GM19438 (cell line): Measurements from ENCODE around the gene AURKAIP1.

Experiments used
- ATAC-seq: cut with Tn5 transposase; IDR thresholded peaks from one replicate; pipeline ENCODE4 v1.9.1; 2021; ENCODE audit warnings: low read depth; ENCODE audit not compliant: unreplicated experiment

The AURKAIP1 gene

GRCh38 chr1:1361982-1362423 lies 13.0 kb downstream of the AURKAIP1 start:
- ATAC-seq = no peak

- no peak for ATAC-seq
Measured at GRCh38 chr1:1361233-1361981, 13.6 kb downstream of the AURKAIP1 start.

GRCh38 chr1:1360506-1361169 lies 14.4 kb downstream of the AURKAIP1 start:
- ATAC-seq = no peak

GRCh38 chr1:1359664-1360468 lies 15.1 kb downstream of the AURKAIP1 start:
- ATAC-seq = no peak

- no peak for ATAC-seq
Measured at GRCh38 chr1:1359308-1359663, 15.7 kb downstream of the AURKAIP1 start.

- no peak for ATAC-seq
Measured at GRCh38 chr1:1358433-1359271, 16.4 kb downstream of the AURKAIP1 start, which contains the start of gene MXRA8. Gene MXRA8, minus strand, starts transcription at chr1:1358555. Its CDS starts 51 bp downstream, at chr1:1358504.

GRCh38 chr1:1357871-1358432 lies 17.1 kb downstream of the AURKAIP1 start:
- no peak for ATAC-seq

- no peak for ATAC-seq
Measured at GRCh38 chr1:1356796-1357401, 18.1 kb downstream of the AURKAIP1 start.

GRCh38 chr1:1356166-1356795 lies 18.7 kb downstream of the AURKAIP1 start:
- ATAC-seq = no peak

GRCh38 chr1:1355416-1355815 lies 19.6 kb downstream of the AURKAIP1 start:
- no peak for ATAC-seq

- no peak for ATAC-seq
Measured at GRCh38 chr1:1354271-1355247, 20.4 kb downstream of the AURKAIP1 start.

- ATAC-seq = no peak
Measured at GRCh38 chr1:1353389-1354151, 21.4 kb downstream of the AURKAIP1 start.

- no peak for ATAC-seq
Measured at GRCh38 chr1:1352786-1353388, 22.1 kb downstream of the AURKAIP1 start.

GRCh38 chr1:1351511-1352427 lies 23.2 kb downstream of the AURKAIP1 start:
- no peak for ATAC-seq

- no peak for ATAC-seq
Measured at GRCh38 chr1:1349256-1350012, 25.6 kb downstream of the AURKAIP1 start, which contains the start of gene DVL1. Gene DVL1, minus strand, starts transcription at chr1:1349418. Its CDS starts 353 bp downstream, at chr1:1349065.
